Gastrocnemius medialis (tissue), 4 donors: ENCODE data around the gene MMEL1.

ENCODE experiments used
- CTCF ChIP-seq, 5 experiments: fragments of 450-650 bp in 3 of 5; fragments of 200-600 bp in 2 of 5; sonication (generic) in 2 of 5; IDR thresholded peaks in 4 of 5; conservative IDR thresholded peaks in 1 of 5; 1 replicate in 4 of 5; 2 replicates in 1 of 5; pipeline ENCODE4 v1.5.1; 2016 to 2019; ENCODE audit warnings: antibody characterized with exemption in 5 of 5, mild to moderate bottlenecking in 3 of 5, moderate library complexity in 3 of 5
- POLR2A ChIP-seq, 2 donors: fragments of 450-650 bp; IDR thresholded peaks; one replicate each; pipeline ENCODE4 v1.6.1; 2017; ENCODE audit warnings: antibody characterized with exemption in 2 of 2, mild to moderate bottlenecking in 2 of 2, moderate library complexity in 2 of 2

- no peak for TF ChIP-seq CTCF (IDR thresholded peaks at IDR 0.05 in 4 of 5, conservative IDR thresholded peaks at IDR 0.05 in 1 of 5)
- no peak for TF ChIP-seq POLR2A (IDR thresholded peaks at IDR 0.05)
Measured at GRCh38 chr1:2625311-2625710, 7.5 kb downstream of the MMEL1 start.
